HG03520 (cell line): ENCODE measurements around the gene SLC2A13.
A peak's percentile ranks its signal among the peaks of the same experiment; 100 is the strongest.
"Not testable (repeated sequence)": the region's sequence is repeated elsewhere in the genome, so short reads cannot be mapped to it uniquely, and the experiment has no call there.

Source experiments
- ATAC-seq: cut with Tn5 transposase; IDR thresholded peaks from one replicate; pipeline ENCODE4 v1.9.1; 2021; ENCODE audit warnings: mild to moderate bottlenecking, moderate library complexity; ENCODE audit not compliant: unreplicated experiment

The SLC2A13 gene

DNA sequence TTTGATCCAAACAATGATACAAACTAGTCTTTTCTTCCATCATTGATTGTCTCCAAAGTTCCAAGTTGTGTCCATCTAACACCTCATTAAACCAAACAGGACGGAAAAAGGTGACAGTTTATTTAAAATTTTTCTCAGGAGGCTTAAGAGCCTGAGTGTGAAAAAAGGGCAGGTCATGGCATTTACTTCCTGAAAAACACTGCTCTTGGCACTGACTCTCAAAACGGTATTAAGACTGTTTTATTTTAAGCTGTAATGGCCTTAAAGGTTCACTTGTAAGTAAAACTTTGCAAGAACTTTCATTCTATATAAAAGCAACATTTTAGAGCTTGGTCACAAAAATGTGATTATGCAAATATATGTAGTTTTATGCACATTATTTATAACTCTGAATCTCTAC, 222.5 kb downstream of the SLC2A13 start:
- ATAC-seq, result no peak

DNA sequence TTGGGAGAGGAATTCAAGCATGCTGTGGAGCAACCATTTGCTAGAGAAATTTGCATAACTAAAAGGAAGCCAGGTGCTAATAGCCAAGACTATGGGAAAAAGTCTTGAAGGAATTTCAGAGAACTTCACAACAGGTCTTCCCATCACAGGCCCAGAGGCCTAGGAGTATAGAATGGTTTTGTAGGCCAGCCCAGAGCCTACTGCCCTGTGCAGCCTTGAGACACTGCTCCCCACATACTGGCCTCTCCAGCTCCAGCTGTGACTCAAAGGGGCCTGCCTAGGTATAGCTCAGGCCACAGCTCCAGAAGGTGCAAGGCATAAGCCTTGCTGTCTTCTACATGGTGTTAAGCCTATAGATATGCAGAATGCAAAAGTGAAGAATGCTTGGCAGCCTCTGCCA, 227.1 kb downstream of the SLC2A13 start:
- ATAC-seq, result no peak

DNA sequence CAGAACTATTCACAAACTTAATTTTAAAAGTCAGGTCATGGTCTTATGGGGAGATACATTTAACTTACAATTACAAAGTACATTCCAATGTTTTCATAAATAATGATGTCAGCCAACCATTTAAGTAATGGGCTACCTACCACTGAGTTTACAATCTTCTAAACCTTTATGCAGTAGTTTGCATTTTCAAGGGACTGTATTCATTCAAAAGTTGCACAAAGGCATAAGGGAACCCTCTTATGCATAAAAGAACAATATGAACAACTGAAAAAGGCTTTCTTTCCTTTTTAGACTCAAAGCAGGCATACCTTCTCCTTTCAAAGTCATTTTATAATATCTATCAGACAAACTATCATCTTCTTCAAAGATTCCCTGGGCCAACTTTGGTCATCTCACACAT, 230.2 kb downstream of the SLC2A13 start:
- no peak for ATAC-seq

DNA sequence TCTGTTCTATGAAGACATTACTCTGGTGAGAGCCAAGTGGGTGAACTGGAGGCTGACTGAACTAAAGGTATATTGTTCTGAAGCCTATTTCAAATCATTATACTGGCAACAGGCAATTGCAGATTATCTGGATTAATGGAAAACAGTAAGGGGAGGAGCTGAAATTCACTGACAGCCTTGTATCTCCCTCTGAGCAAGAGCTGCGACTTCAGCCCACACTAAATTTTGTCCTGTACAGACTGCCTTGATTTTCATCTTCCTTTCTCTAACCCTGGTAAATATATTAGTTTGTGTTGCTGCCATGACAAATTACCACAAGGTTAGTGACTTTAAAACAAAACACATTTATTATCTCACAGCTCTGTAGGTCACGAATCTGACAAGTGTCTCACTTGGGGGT, 231.1 kb downstream of the SLC2A13 start:
- ATAC-seq, result no peak

DNA sequence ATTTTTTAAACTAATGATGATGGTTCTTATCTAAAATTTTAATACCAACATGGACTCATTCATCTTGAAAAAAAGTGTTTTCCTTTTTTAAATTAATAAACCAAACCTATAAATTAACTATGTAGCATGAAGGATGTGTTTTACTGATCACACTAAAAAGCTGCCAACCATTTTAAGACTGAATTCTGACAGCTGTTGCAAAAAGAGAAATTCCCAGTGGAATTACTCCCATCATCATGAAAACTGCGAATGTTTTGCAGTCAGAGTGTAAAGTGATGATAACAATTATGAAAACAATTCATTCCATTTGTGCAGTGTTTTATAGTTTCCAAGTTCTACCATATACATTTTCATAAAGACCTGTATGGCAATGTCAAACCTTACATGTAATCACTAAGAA, 232.8 kb downstream of the SLC2A13 start:
- no peak for ATAC-seq

DNA sequence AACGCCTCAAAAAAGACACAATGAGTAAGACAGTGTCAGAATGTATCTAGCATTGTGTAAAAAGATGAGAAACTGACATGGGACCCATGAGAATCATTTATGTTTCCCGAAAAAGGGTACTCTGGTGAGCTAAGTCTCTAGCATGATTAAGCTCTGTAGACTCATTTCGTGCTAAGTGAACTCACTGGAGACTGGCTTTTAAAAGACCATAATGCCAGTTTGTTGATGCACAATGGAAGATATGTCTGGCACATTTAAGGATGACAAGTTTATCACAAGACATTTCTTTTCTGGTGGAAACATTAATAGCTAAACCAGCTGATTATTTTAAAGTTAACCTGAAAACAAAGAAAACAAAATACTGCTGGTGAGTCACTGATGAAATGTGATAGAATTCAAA, 233.5 kb downstream of the SLC2A13 start:
- ATAC-seq, result no peak

DNA sequence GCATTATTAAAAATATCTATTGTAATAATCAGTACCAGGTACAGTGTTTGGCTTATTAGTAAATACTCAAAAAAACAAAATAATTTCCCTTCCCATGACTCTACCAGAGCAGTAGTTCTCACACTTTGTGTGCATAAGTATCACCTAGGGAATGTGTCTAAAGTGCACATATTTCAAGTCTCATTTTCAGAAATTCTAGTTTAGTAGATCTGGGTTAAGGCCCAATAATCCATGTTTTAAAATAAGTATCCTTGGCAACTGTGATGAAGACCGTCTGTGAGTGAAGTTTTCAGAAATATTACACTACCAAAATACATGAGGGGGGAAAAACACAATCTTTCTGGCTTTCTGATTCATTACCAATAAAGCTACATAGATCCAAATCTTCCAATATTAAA, 237.6 kb downstream of the SLC2A13 start:
- ATAC-seq, result no peak

DNA sequence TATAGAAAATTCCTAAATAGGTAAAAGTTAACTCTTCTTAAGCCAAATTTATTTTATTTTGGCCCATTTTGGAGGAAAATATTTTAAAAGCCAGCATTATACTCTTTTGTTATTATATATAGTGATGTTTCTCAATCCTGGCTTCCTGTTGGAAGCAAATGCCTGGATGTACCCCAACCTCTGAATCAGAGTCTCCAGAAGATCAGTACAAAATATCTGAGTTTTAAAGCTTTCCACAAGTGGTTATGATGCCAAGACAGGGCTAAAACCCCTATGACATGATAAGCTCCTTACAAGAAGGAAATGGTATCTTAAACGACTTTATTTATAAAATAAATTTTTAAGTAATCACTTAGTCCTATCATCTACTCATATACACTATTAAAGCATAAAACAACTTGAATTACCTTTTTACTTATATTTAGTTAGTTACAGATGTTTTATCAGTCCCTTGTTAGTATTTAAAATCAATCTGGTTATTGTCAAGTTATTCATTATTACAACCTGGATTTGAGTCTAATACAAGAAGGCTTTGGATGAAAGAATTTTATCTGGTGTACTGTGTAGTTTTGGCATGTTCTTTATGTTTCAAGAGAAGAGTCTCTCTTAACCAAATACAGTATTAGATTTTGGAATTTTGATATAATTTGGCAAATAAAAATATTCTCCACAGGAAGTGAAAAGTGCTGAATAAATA, 238.1 kb downstream of the SLC2A13 start:
- no peak for ATAC-seq

DNA sequence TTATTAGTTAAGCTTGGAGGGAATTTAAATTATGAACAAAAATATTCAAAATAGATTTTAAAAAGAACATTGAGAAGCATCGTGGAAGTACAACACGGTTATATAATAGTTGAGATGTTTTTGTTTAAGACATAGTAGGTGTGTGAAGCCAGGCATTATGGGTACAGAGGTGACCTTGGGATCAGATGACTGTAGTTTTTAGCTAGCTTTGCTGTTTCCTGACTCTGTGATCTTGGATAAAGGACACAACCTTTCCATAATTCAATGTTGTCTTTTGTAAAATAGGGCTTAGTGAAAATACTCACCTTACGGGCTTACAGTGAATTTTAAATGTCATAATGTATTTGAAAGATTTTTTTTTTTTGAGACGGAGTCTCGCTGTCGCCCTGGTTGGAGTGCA, 239.7 kb downstream of the SLC2A13 start:
- no peak for ATAC-seq

DNA sequence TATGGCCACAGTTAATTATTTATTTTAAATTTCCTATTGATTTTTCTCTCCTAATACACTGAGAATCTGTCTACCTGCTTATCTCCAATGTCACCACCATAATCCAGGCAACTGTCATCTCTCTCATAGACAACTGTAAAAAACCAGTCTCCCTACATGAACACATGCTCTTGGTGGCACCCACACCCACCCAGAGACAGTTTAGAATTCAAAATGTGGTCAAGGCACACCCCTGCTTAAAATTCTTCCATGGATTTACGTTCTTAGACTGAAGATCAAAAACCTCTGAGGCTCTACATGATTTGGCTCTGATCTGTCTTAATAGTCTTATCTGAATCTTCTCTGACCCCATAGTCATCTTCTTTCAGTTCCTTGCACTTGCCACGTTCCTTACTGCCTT, 245.2 kb downstream of the SLC2A13 start:
- ATAC-seq, result no peak

DNA sequence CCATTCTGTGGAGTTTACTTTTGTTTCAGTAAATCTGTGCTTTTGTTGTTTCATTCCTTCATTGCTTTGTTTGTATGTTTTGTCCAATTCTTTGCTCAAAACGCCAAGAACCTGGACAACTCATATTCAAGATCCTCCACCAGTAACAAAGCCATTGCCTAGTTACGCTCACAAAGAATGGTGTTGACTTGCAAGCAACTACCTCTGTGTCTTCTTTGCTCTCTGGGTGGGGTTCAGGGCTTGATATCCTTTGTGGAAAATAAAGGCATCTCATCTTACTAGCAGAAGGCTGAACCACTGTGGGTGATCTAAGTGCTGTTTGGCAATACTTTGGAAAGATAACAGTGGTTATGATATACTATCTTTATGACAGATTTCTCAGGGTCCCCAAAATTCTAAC, 252.9 kb downstream of the SLC2A13 start:
- no peak for ATAC-seq

DNA sequence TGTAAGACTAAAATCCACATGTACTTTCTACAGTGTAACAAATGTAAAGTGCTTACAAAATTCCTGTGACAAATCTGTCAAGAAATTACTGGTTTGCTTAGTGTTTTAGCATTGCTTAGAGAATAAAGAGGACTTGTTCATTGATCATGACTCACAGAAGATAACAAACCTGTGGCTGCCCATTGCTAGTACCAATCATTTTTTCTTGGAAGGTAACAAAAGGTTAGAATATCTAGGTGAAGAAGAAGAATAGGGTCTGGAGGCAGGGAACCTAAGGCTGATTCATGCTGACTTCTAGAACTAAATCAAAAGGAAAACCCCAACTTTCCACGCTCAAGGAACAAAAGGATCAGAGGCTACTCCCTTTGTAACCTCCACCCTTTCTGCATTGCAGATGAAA, 253.5 kb downstream of the SLC2A13 start:
- ATAC-seq, result no peak

DNA sequence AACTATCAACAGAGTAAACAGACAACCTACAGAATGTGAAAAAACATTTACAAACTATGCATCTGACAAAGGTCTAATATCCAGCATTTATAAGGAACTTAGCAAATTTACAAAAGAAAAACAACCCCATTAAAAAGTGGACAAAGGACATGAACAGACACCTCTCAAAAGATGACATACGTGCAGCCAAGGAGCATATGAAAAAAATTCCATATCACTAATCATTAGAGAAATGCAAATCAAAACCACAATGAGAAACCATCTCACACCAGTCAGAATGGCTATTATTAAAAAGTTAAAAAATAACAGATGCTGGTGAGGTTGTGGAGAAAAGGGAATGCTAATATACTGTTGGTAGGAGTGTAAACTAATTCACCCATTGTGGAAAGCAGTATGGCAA, 257.7 kb downstream of the SLC2A13 start:
- ATAC-seq, result not testable (repeated sequence)

DNA sequence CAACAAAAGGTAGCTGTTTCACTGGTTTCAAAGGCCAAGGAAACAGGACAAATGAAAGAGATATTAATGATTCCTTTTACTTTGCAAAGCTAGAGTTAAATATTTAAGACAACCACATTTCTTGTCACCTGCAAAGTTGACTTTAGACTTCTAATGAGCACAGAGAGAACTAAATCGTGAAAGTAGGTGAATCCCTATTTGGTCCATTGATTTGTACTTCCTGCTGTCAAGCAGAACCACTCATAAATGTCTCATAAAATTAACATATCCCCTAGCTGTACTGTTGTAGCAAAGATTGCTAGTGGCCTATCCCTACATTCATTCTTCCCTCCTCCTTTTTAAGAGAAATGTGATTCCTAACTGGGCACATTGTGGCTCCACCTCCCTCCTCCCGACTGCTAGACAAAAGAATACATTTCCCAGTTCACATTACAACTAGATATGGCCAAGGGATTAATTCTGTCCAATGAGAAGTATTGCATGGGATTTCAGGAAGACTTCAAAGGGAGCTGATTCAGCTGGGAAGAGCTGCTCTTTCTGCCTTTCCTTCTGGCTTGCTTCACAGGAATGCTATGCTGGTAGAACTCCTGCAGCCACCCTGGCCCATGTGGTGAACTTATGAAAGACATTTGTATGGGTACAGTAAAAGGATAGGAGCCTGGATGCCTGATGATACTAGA, 258.8 kb downstream of the SLC2A13 start:
- ATAC-seq, result no peak

DNA sequence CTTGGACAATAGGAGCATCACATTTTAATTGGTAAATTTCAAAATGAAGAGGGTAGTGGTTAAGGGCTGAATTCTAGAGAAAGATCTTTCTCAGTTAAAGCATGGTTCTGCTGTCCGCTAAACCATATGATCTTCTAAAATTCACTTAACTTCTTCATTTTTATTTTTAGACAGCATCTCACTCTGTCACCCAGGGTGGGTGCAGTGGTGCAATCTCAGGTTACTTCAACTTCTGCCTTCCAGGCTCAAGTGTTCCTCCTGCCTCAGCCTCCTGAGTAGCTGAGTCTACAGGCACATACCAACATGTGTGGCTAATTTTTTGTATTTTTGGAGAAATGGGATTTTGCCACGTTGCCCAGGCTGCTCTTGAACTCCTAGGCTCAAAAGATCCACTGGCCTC, 259.6 kb downstream of the SLC2A13 start:
- no peak for ATAC-seq

DNA sequence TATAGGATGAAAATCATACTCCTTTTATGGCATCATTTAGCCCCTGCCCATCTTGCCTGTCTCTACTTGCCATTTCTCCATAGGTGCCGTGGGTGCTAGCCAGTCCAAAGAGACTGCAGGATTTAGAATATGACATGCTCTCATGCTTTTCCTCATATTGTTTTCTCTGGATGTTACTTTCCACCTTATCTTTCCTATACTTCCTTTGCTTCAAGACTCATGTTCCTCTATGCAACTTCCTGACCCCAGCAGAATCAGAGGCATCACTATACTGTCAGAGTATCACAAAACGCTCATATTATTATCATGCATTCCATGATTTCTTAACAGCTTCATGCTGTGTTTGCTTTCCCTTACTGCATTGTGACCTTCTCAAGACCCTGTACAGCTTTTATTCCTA, 265.5 kb downstream of the SLC2A13 start:
- ATAC-seq, result no peak

DNA sequence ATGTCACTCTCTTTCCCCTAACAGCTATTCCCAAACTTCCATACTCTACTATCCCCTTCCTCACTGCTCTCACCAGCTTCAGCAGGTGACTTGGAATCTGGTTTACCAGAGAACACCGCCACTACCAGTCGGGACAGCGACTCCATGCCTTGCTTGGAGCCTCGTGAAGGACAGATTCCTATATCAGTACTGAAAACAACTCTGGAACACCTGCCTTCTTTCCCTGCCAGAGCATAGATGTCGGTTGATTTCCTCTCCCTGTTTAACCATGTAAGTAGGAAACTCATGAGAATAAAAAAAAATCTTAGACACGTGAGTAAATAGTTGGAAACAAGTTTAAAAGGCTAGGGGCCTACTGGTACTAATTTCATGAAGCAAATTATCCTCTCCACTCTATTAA, 266.8 kb downstream of the SLC2A13 start:
- no peak for ATAC-seq

DNA sequence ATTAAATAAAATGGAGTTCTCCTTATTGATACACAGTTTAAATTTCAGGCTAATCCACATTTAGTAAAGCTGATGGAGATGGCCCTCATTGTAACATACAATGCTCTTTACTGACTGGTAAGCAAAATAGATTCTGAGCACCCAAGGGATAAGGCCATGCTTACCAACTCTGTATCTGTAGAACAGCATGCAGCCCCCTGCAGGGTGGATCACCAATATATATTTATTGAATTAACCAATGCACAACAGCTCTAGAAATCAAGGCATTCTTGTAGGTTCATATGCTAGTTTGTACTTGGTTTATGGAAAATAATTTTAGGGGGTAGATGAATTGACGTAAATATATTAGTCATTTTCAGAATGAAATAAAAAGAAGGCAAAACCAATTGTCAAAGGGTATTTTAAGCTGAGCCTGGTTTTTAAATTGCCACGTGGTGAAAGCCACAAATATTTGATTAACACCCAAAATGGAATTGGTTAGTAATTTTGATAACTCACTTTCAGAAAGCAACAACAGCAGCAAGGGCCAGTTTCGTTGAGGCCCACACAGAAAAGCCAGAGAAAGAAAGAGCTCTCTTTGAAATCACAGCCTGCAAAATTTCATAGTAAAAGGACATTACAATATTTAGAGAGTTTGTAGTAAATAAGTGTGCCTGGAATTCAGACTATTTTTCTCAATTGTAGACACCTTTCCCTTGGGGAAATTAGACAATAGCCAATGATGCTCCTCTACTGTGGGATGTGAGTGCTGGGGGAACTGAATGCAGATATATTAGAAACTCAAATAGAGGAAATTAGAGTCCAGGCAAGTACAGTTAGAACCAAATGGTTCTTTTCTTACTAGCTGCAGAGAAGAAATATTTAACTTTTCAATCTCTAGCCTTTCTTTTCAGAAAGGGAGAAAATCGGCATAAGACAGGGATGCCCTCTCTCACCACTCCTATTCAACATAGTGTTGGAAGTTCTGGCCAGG, 270.1 kb downstream of the SLC2A13 start:
- peak; percentile 70 for ATAC-seq

DNA sequence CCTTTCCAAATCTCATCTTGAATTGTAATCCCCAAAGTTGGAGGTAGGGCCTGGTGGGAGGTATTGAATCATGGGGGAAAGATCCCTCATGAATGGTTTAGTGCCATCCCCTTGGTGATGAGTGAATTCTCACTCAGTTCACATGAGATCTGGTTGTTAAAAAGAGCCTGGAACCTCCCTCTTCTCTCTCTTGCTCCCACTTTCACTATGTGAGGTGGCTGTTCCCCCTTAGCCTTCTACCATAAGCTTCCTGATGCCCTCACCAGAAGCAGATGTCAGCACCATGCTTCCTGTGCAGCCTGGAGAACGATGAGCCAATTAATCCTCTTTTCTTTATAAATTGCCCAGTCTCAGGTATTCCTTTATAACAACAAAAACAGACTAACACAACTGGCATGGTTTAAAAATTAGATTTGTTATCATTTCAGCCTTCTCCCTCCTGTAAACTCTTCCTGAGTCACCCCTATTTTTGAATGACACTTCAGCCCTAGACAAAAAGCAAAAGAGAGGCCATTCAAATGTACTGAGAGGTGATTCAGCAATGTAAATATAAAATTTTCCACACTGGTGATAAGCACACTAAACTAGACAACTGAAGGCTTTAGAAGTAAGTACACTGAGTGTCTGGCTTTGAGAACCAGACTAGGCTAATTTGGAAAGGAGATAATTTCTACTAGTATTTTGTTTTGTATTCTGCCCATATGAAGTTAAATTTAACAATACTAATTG, 274.1 kb downstream of the SLC2A13 start:
- ATAC-seq, result no peak

DNA sequence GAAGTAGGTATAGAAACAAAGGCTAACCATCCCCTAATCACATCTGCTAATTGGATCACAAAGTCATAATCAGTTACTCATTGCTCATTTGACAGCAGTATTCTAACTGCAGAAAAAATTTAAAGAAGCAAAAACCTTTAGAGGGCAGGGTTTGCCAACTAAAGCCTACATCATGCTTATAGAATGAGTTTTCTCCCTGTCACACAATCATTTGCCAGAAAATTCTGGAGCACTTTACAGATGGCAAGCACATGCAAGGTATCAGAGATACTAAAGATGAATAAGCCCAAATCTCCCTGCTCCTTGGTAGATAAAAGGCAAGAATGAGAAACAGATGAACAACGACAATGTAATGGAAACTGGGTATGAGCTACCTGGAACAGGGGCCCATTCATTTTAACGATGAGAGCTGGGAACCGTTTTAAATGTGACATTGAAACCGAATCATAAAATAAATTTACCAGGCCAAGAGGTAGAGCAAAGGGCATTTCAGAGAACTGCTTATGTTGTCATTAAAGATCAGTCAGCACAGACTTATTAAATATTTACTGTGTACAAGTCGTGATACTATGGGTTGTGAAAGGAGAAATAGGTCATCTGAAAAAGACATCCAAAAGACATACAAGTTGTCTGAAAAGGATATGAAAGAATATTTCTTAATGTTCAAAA, 274.9 kb downstream of the SLC2A13 start:
- ATAC-seq, result no peak
